SU-DHL-6 (cell line): ENCODE measurements around the gene PSME3IP1.

ENCODE experiments used
- H2AFZ ChIP-seq: fragments of 200-600 bp; sonication (generic); 2 replicates; pipeline ENCODE4 v1.6.1; 2014; ENCODE audit warnings: low read depth, mild to moderate bottlenecking, moderate library complexity, mixed read lengths, antibody characterized with exemption, low read length; ENCODE audit not compliant: severe bottlenecking
- H3F3A ChIP-seq: fragments of 200-600 bp; shearing (Covaris generic); 2 replicates; pipeline ENCODE4 v1.6.0; 2016; ENCODE audit warnings: antibody characterized with exemption, mild to moderate bottlenecking; ENCODE audit not compliant: insufficient read depth
- H3K27ac ChIP-seq: fragments of 200-600 bp; sonication (generic); 2 replicates; pipeline ENCODE4 v1.5.1; 2016; ENCODE audit warnings: low read depth, mild to moderate bottlenecking, low read length, moderate library complexity, mixed read lengths
- H3K27me3 ChIP-seq: fragments of 200-600 bp; sonication (generic), shearing (Covaris generic); 2 replicates; pipeline ENCODE4 v1.6.0; 2014; ENCODE audit warnings: mild to moderate bottlenecking, low read length
- H3K36me3 ChIP-seq: fragments of 200-600 bp; sonication (generic); 2 replicates; pipeline ENCODE4 v1.6.1; 2014; ENCODE audit warnings: mild to moderate bottlenecking, low read length, mixed read lengths
- H3K4me2 ChIP-seq: fragments of 300-600, 200-600 bp; shearing (Covaris generic), sonication (generic); 2 replicates; pipeline ENCODE4 v1.6.0; 2014; ENCODE audit warnings: low read length, low read depth, mild to moderate bottlenecking; ENCODE audit not compliant: poor library complexity, severe bottlenecking
- H3K4me3 ChIP-seq: fragments of 200-600 bp; sonication (generic); 2 replicates; pipeline ENCODE4 v1.5.1; 2014; ENCODE audit warnings: antibody characterized with exemption, low read length, mild to moderate bottlenecking, mixed read lengths; ENCODE audit not compliant: insufficient read depth, poor library complexity, severe bottlenecking
- H3K79me2 ChIP-seq: fragments of 200-600 bp; sonication (generic); 2 replicates; pipeline ENCODE4 v1.6.1; 2014; ENCODE audit warnings: mild to moderate bottlenecking, low read length, moderate library complexity; ENCODE audit not compliant: insufficient read depth
- H3K9ac ChIP-seq: fragments of 200-600 bp; sonication (generic); 2 replicates; pipeline ENCODE4 v1.7.0; 2014; ENCODE audit warnings: mild to moderate bottlenecking, low read length
- H3K9me2 ChIP-seq: fragments of 200-600 bp; sonication (generic); replicated peaks from 2 replicates; pipeline ENCODE4 v1.6.1; 2014; ENCODE audit warnings: low read length; ENCODE audit not compliant: insufficient read depth
- H3K9me3 ChIP-seq: fragments of 200-600 bp; sonication (generic); 2 replicates; pipeline ENCODE4 v1.6.1; 2014; ENCODE audit warnings: low read length, mixed read lengths; ENCODE audit not compliant: insufficient read depth
- H4K20me1 ChIP-seq: fragments of 200-600 bp; sonication (generic); 2 replicates; pipeline ENCODE4 v1.6.1; 2014; ENCODE audit warnings: low read depth, mild to moderate bottlenecking, antibody characterized with exemption, low read length, moderate library complexity, mixed read lengths
- CTCF ChIP-seq: fragments of 200-600 bp; sonication (generic); IDR thresholded peaks from one replicate; pipeline ENCODE4 v1.5.1; 2017; ENCODE audit warnings: antibody characterized with exemption, mild to moderate bottlenecking, low read length, moderate library complexity; ENCODE audit not compliant: insufficient read depth, poor library complexity, severe bottlenecking
- EZH2phosphoT487 ChIP-seq: fragments of 200-600 bp; sonication (generic), shearing (Covaris generic); conservative IDR thresholded peaks from 2 replicates; pipeline ENCODE4 v1.6.1; 2018; ENCODE audit warnings: mild to moderate bottlenecking, antibody characterized with exemption, low read length, moderate library complexity, mixed read lengths

Gene PSME3IP1

GRCh38 chr16:57155702-57156350, 30.0 kb downstream of the PSME3IP1 start:
- Histone ChIP-seq H2AFZ (no peak overlapping the region), H3K9me3 (no peaks in the 10 kb centered on the region), H3K9me2 (no peaks in the 10 kb centered on the region), H3K79me2 (no peaks in the 10 kb centered on the region), H3K36me3 (peaks cover 14% of the 10 kb centered on the region; the same call in 1 of the 2 replicates), H3K4me2 (no peak overlapping the region), H4K20me1 (no peaks in the 10 kb centered on the region), H3K27ac (no peak overlapping the region), H3K4me3 (no peak overlapping the region), H3F3A (no peaks in the 10 kb centered on the region), H3K9ac (no peak overlapping the region), H3K27me3 (no peaks in the 10 kb centered on the region)
- no peak for TF ChIP-seq CTCF

GRCh38 chr16:57153841-57154240, 32.0 kb downstream of the PSME3IP1 start:
- TF ChIP-seq EZH2phosphoT487 (no peak), CTCF (no peak)
- H3K4me3 ChIP-seq = no peak overlapping the region
- H2AFZ ChIP-seq = no peak overlapping the region
- no peak overlapping the region for H3K4me2 ChIP-seq
- no peaks in the 10 kb centered on the region for H3F3A ChIP-seq
- H3K36me3 ChIP-seq = peaks cover 9% of the 10 kb centered on the region; the same call in 1 of the 2 replicates
- no peak overlapping the region for H3K27ac ChIP-seq
- no peaks in the 10 kb centered on the region for H4K20me1 ChIP-seq
- H3K9ac ChIP-seq = no peak overlapping the region
- no peaks in the 10 kb centered on the region for H3K79me2 ChIP-seq
- H3K9me3 ChIP-seq = no peaks in the 10 kb centered on the region
- no peaks in the 10 kb centered on the region for H3K27me3 ChIP-seq
- H3K9me2 ChIP-seq = no peaks in the 10 kb centered on the region

DNA sequence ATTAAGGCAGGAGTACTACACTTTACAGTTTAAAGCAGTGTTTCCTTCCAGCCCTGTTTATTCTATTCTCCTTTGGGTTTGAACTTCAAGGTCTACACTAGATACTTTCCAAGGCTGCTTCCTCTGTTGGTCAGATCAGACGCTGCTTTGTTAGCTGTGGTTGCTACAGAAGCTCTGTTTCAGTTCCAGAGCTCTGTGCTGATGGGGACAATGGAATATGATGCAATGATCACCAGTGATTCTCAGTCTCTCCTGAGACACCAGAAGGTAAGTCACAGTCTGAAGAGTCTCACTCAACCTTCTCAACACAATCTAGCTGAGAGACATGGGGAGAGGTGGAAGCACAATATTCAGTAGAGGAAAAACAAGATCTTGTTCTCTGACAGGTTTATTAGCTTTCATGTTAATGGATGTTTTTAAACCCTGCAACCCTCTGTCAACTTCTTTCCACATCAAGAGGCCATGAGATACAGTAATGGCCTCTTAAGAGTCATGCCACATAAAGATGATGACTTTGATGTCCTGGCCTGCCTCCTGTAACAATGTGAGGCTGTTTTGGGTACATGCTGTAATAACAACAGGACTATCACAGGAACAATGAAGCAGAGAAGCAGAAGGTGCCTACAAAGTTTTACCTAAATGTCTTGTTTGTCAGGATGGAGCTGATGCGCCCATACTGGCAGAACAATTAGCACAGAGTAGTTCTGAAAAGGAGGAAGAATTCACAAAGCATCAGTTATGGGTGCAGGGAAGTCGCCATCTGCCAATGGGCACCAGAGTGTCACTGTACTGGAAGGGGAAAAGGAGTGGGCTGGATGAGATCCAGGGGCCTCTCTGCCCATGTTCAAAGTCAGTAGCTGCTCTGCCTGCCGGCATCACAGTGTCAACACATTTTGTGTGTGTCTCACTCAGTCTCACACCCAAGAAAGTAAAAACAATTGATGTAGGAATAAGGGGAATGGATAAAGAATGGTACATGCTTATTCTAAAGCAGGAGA, 33.4 kb downstream of the PSME3IP1 start:
- H3K27me3 ChIP-seq = no peaks in the 10 kb centered on the region
- no peak overlapping the region for H2AFZ ChIP-seq
- no peaks in the 10 kb centered on the region for H4K20me1 ChIP-seq
- TF ChIP-seq CTCF (no peak), EZH2phosphoT487 (no peak)
- H3K9me3 ChIP-seq = no peaks in the 10 kb centered on the region
- H3K27ac ChIP-seq = no peak overlapping the region
- H3K9ac ChIP-seq = no peak overlapping the region
- H3K79me2 ChIP-seq = no peaks in the 10 kb centered on the region
- no peak overlapping the region for H3K4me3 ChIP-seq
- no peaks in the 10 kb centered on the region for H3K9me2 ChIP-seq
- no peaks in the 10 kb centered on the region for H3F3A ChIP-seq
- no peak overlapping the region for H3K4me2 ChIP-seq
- H3K36me3 ChIP-seq = peaks cover 5% of the 10 kb centered on the region; the same call in 1 of the 2 replicates
